Muscle of leg (tissue), 11 donors: ENCODE measurements around the gene URB1. TPM values are rescaled to one million over a fixed set of nuclear protein-coding genes. Genes with fewer than 3 reads are reported as not detected.

Source experiments
- DNase-seq: peaks from one replicate; pipeline ENCODE4 v3.0.0; 2013
- H3K27ac ChIP-seq: one replicate; pipeline ENCODE4 v1.5.1; 2013; ENCODE audit warnings: mild to moderate bottlenecking, low read length, control low read depth
- H3K27me3 ChIP-seq: one replicate; pipeline ENCODE4 v1.6.1; 2013; ENCODE audit warnings: low read length; ENCODE audit not compliant: control insufficient read depth, insufficient read depth
- H3K36me3 ChIP-seq: one replicate; pipeline ENCODE4 v1.6.1; 2013; ENCODE audit warnings: low read length; ENCODE audit not compliant: control insufficient read depth, insufficient read depth
- H3K4me1 ChIP-seq: one replicate; pipeline ENCODE4 v1.6.1; 2013; ENCODE audit warnings: low read length; ENCODE audit not compliant: control insufficient read depth, insufficient read depth
- H3K4me3 ChIP-seq: one replicate; pipeline ENCODE4 v1.5.1; 2013; ENCODE audit warnings: low read length, control low read depth
- H3K9me3 ChIP-seq: replicated peaks from 2 replicates; pipeline ENCODE4 v1.6.1; 2013; ENCODE audit warnings: low read depth, low read length; ENCODE audit not compliant: control insufficient read depth
- WGBS: methylation state at CpG from one replicate; pipeline ENCODE4 v1.1.5; 2013; ENCODE audit warnings: missing lambda C conversion rate; ENCODE audit not compliant: insufficient coverage; 5-methylcytosine and 5-hydroxymethylcytosine counted together
- polyA plus RNA-seq, 8 donors: library from polyadenylated mRNA; unstranded; fragments of 120-200 nt; gene quantifications; one replicate each; pipeline versions ENCODE4 v1.2.1 to v1.2.3, GENCODE V29; 2013; ENCODE audit warnings: inconsistent platforms in 1 of 8, low replicate concordance in 1 of 8; ENCODE audit not compliant: insufficient read length in 8 of 8, insufficient read depth in 1 of 8
- total RNA-seq: library from RNA; stranded (reverse); fragments of 120-200 nt; gene quantifications from one replicate; pipeline ENCODE4 v1.2.4, GENCODE V29; 2013

The URB1 gene
- total and polyA plus RNA-seq, 9 donors = 9.7 to 16.6 (median 13.3) TPM

DNA sequence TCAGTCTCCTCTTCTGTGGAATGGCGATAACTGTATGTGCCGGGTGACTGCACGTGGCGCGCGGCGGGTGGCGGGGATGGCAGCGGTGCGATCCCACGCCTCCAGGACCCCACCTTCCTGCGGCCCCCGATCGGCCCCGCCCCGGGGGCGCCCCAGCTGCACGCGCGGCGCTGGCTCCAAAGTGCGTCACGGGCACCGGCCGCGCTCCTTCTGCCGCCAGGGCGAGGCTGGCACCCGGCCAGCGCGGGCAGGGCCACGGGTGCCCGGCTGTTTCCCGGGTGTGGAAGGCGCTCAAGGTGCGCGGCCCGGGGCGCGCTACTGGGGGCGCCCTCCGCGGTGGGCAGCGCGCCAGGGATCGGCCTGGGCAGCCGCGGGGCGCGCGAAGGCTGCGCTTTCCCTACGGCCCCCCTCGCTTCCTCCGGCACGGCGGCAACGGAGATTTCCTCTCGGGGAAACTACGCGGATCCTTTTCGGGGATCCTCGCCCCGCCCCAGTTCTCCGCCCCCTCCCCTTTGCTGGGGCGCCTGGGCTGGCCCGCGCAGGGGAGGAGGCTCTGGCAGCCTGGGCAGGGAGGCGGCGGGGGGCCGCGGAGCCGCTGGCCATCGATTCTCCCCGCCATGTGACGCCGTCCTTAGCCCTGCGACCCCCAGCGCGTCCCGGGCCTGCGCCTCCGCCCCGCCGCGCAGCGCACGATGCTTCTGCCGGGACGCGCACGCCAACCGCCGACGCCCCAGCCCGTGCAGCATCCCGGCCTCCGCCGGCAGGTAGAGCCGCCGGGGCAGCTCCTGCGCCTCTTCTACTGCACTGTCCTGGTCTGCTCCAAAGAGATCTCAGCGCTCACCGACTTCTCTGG, 19.6 kb upstream of the URB1 start, which contains the start of gene EVA1C:
Gene EVA1C (plus strand): TSS at position 545 of the 853 bp plus-strand sequence. CDS start 148 bp downstream, at position 693.
- H3K27me3 ChIP-seq = peaks cover 50% of the 10 kb centered on the region
- H3K4me3 ChIP-seq = peak within 1 kb of the TSS; percentile 52
- H3K9me3 ChIP-seq = no peaks in the 10 kb centered on the region
- H3K27ac ChIP-seq = peak within 1 kb of the TSS; percentile 75
- no peaks in the 10 kb centered on the region for H3K36me3 ChIP-seq
- peak; percentile 35 for DNase-seq
- H3K4me1 ChIP-seq = peaks cover 20% of the 10 kb centered on the region
- WGBS = under 1% methylated on average over 101 of the region's 104 CpGs

GRCh38 chr21:32411350-32412161, 18.7 kb upstream of the URB1 start:
- H3K4me1 ChIP-seq = peaks cover 20% of the 10 kb centered on the region

DNA sequence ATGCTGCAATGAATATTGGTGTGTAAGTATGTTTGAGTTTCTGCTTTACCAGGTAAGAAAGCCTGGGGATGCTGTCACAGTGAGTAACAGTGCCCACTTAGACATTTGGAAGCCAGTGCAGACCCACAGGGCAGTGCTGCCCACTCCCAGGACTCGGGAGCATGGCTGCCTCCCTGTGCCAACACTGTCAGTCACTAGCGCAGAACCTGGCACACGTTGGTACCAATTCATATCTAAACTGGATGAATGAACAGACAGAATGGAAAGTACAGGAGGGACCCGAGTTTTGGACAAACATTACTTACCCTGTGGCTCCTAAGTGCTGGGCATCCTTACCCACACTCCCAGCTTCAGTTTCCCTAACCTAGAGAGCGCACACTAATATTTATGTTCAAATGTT, 18.1 kb upstream of the URB1 start:
- Histone ChIP-seq H3K4me1 (peaks cover 20% of the 10 kb centered on the region), H3K9me3 (no peaks in the 10 kb centered on the region), H3K27ac (no peak overlapping the region), H3K27me3 (peaks cover 48% of the 10 kb centered on the region), H3K36me3 (no peaks in the 10 kb centered on the region), H3K4me3 (no peak overlapping the region)
- WGBS = 80% methylated on average over 1 of the region's 5 CpGs
- no peak for DNase-seq

More at GRCh38 chr21:32411350-32412161, 18.7 kb upstream of the URB1 start:
- DNase-seq = peak; percentile 62
- H3K9me3 ChIP-seq = no peaks in the 10 kb centered on the region
- H3K27me3 ChIP-seq = peaks cover 46% of the 10 kb centered on the region
- no peaks in the 10 kb centered on the region for H3K36me3 ChIP-seq
- peak overlapping the region; percentile 52 for H3K4me3 ChIP-seq
- WGBS = 4% methylated on average over 60 of the region's 63 CpGs
- peak overlapping the region; percentile 75 for H3K27ac ChIP-seq

GRCh38 chr21:32410291-32410690, 17.5 kb upstream of the URB1 start:
- H3K4me1 ChIP-seq = peaks cover 20% of the 10 kb centered on the region
- WGBS = 61% methylated on average over 4 of the region's 4 CpGs
- no peaks in the 10 kb centered on the region for H3K9me3 ChIP-seq
- H3K27ac ChIP-seq = no peak overlapping the region
- H3K4me3 ChIP-seq = no peak overlapping the region
- no peak for DNase-seq
- H3K36me3 ChIP-seq = no peaks in the 10 kb centered on the region
- peaks cover 44% of the 10 kb centered on the region for H3K27me3 ChIP-seq

GRCh38 chr21:32406405-32406804, 13.6 kb upstream of the URB1 start:
- no peak overlapping the region for H3K4me3 ChIP-seq
- peaks cover 5% of the 10 kb centered on the region for H3K4me1 ChIP-seq
- H3K27ac ChIP-seq = no peak overlapping the region
- no peaks in the 10 kb centered on the region for H3K36me3 ChIP-seq
- H3K9me3 ChIP-seq = no peaks in the 10 kb centered on the region
- peaks cover 18% of the 10 kb centered on the region for H3K27me3 ChIP-seq
- DNase-seq = no peak
- WGBS = 57% methylated on average over 3 of the region's 6 CpGs

- peak; percentile 73 for DNase-seq
- H3K27ac ChIP-seq = no peak overlapping the region
- WGBS = 0% methylated on average over 1 of the region's 5 CpGs
- H3K4me3 ChIP-seq = no peak overlapping the region
- no peaks in the 10 kb centered on the region for H3K9me3 ChIP-seq
- no peaks in the 10 kb centered on the region for H3K36me3 ChIP-seq
- peaks cover 17% of the 10 kb centered on the region for H3K27me3 ChIP-seq
- H3K4me1 ChIP-seq = no peaks in the 10 kb centered on the region
These were observed 10.5 kb upstream of the URB1 start for GRCh38 chr21:32403201-32403777.

DNA sequence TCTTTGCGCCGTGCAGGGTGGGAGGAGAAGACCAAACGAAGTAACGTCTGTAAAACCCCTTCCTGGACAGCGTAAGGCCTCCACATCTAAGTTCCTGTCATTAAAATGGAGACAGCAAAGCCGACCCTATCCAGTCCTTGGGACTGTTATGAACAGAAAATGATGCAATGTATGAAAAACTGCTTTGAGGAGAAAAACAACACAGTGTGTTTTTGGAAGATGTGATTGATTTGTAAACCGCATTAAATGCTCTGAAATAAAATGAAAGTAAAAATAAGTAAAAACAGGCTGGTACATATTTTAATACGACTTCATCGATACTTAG, 827 bp upstream of the URB1 start:
- Histone ChIP-seq H3K36me3 (peaks cover 11% of the 10 kb centered on the region), H3K4me1 (peaks cover 14% of the 10 kb centered on the region), H3K9me3 (no peaks in the 10 kb centered on the region), H3K27me3 (peaks cover 8% of the 10 kb centered on the region), H3K27ac (peak overlapping the region; percentile 78), H3K4me3 (peak overlapping the region; percentile 92)
- no peak for DNase-seq
- 100% methylated on average over 1 of the region's 9 CpGs for WGBS

DNA sequence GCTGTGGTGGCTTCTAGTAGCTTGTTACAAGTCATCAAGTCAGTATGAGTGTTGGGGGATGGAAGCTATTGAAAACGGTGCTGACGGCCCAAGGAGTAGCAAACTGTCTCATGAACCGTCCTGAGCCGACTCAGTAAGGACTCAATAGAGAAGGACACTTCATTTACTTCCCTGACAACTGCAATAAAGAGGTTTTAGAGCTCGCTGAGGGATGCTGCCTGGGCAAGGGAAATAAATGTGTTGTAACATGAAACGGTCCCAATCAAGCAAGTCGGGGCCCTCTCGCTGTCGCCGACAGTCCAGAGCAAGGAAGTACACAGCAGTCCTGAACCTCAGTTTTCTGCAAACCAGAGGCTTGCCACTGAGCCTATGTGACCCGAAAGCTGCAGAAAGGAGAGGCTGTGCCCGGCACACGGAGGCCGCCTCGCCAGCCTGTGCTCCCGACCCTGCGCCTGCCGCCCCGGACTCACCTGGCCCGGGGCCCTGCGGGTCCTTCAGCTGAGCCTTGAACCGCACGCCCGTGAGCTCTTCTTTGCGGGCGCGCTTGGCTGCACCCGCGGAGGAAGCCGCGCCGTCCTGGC, 423 bp downstream of the URB1 start:
- H3K27me3 ChIP-seq = peaks cover 8% of the 10 kb centered on the region
- H3K4me1 ChIP-seq = peaks cover 14% of the 10 kb centered on the region
- WGBS = under 1% methylated on average over 28 of the region's 32 CpGs
- peaks cover 18% of the 10 kb centered on the region for H3K36me3 ChIP-seq
- peak overlapping the region; percentile 92 for H3K4me3 ChIP-seq
- H3K9me3 ChIP-seq = no peaks in the 10 kb centered on the region
- H3K27ac ChIP-seq = no peak overlapping the region
- no peak for DNase-seq

DNA sequence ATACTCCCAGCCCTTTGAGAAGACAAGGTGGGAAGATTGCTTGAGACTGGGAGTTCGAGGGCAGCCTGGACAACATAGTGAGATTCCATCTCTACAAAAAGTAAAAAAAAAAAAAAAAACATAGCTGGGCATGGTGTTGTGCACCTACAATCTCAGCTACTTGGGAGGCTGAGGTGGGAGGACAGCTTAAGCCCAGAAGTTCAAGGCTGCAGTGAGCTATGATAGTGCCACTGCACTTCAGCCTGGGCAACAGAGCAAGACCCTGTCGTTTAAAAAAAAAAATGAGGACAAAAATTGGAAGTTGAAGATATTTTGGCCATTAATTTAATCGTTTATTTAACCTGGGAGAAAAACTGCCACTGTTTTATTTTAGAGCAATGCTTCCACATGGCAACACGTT, 1.1 kb downstream of the URB1 start:
- Histone ChIP-seq H3K36me3 (peaks cover 18% of the 10 kb centered on the region), H3K27ac (no peak overlapping the region), H3K4me1 (peaks cover 14% of the 10 kb centered on the region), H3K9me3 (no peaks in the 10 kb centered on the region), H3K27me3 (peaks cover 6% of the 10 kb centered on the region), H3K4me3 (peak overlapping the region; percentile 92)
- DNase-seq = no peak
- 83% methylated on average over 1 of the region's 4 CpGs for WGBS
